ENCODE data around the gene SP2. TPM values are rescaled to one million over a fixed set of nuclear protein-coding genes. Genes with fewer than 3 reads are reported as not detected.

The SP2 gene
- total RNA-seq (2021; ENCODE audit: unreplicated experiment) (22.2 TPM), Bru-seq, nascent RNA (percentile 81 among the genes with signal in this experiment), BruChase-seq, experiment 1, labeled RNA remaining after a 6-hour chase (percentile 76 among the genes with signal in this experiment), BruChase-seq, experiment 2, labeled RNA remaining after a 2-hour chase (percentile 76 among the genes with signal in this experiment)
- 26.8 and 27.2 TPM in 2 replicates for polyA plus RNA-seq (2012)
- long read RNA-seq, transcript SP2-201 (7 exons, 3,112 nt), result major isoform, 5 of 17 reads
- long read RNA-seq, partial matches to known transcripts, result 3 of 17 reads
- long read RNA-seq, other reads (novel, unspliced or antisense), result 9 of 17 reads

- ChIA-PET RAD21 (ENCODE audit: low non-redundant PET in 1 of 2, low total read pairs in 2 of 2, uncharacterized antibody in 2 of 2, unreplicated experiment in 2 of 2) (interaction anchor here (0.5 to 2.3 kb wide), 7 partner anchors 53 to 246 kb away, joined by 3 to 9 read pairs (median 4); partner anchors contain the start of genes CDK5RAP3 (in 1 of the 2) and SCRN2 (in 1 of the 2)), CTCF (interaction anchor here (1.0 to 8.7 kb wide), 9 partner anchors 46 to 125 kb away, joined by 3 to 393 read pairs (median 5); partner anchors contain the start of genes CDK5RAP3, OSBPL7, PNPO and SCRN2), POLR2A (interaction anchor here (0.6 to 2.4 kb wide), 31 partner anchors 9 to 122 kb away, joined by 3 to 28 read pairs (median 5); partner anchors contain the start of genes CDK5RAP3, LRRC46, MRPL10 and OSBPL7)
- no peak within 1 kb of the TSS for H2AFZ ChIP-seq (ENCODE audit: low read depth, low read length, poor library complexity, severe bottlenecking)
- H3K27ac ChIP-seq (ENCODE audit: low read depth, low read length), result peak within 1 kb of the TSS; percentile 78
- peak within 1 kb of the TSS; percentile 86 for H3K4me2 ChIP-seq (ENCODE audit: low read length)
- DNase-seq (ENCODE audit: low read depth, low spot score), result peak; percentile 100
- H3K9me2 ChIP-seq (ENCODE audit: insufficient read depth), result no peaks in the 10 kb centered on the region
- H3K9ac ChIP-seq (ENCODE audit: low read length), result peak within 1 kb of the TSS; percentile 88
- H3K4me3 ChIP-seq (replicated peaks in 1 of 2; ENCODE audit: low read depth in 1 of 2, low read length in 2 of 2), result peak within 1 kb of the TSS; percentile 84 to 87
- no peaks in the 10 kb centered on the region for H3K9me3 ChIP-seq (ENCODE audit: control insufficient read depth in 1 of 2, insufficient read depth in 1 of 2, low read depth in 1 of 2, low read length in 2 of 2)
- peaks cover 0 to 7% of the 10 kb centered on the region in 2 experiments; a peak in 1 of 4 replicates for H3K36me3 ChIP-seq (ENCODE audit: control insufficient read depth in 1 of 2, insufficient read depth in 2 of 2, low read length in 2 of 2)
- intact Hi-C loops (cut with micrococcal nuclease), result loop anchor here (1.0 to 10.0 kb wide), 4 partner anchors 45 to 241 kb away; partner anchors contain the start of gene PNPO
- ATAC-seq, result peak; percentile 92
- TF ChIP-seq EGR1 (IDR thresholded peaks at IDR 0.05; ENCODE audit: low read depth) (peak; percentile 82), MAX (IDR thresholded peaks at IDR 0.05) (no peak), CEBPB (IDR thresholded peaks at IDR 0.05; ENCODE audit: low read depth) (no peak), POLR2A (IDR thresholded peaks at IDR 0.05; ENCODE audit: borderline replicate concordance, extremely low read depth, insufficient read depth, insufficient read length) (peak; percentile 65), TCF7L2 (IDR thresholded peaks at IDR 0.05; ENCODE audit: borderline replicate concordance, extremely low read depth, insufficient read depth, insufficient read length) (peak; percentile 33), CBX3 (IDR thresholded peaks at IDR 0.05; ENCODE audit: low read depth) (no peak), POLR2AphosphoS5 (IDR thresholded peaks at IDR 0.05; ENCODE audit: low read depth, low read length) (peak; percentile 91), ZFX (IDR thresholded peaks at IDR 0.05) (peak; percentile 78), SP1 (IDR thresholded peaks at IDR 0.05; ENCODE audit: low read depth) (peak; percentile 100), EZH2phosphoT487 (IDR thresholded peaks at IDR 0.05; ENCODE audit: borderline replicate concordance) (no peak), ZBTB33 (IDR thresholded peaks at IDR 0.05; ENCODE audit: extremely low read depth, insufficient replicate concordance, low read length) (peak; percentile 87), SIN3A (IDR thresholded peaks at IDR 0.05; ENCODE audit: low read depth) (no peak), FOSL1 (IDR thresholded peaks at IDR 0.05; ENCODE audit: low read depth) (no peak), YY1 (IDR thresholded peaks at IDR 0.05; ENCODE audit: extremely low read depth, insufficient replicate concordance, low read depth, low read length) (peak; percentile 62)
- no TSS peak for BruUV-seq (replicated peaks)
- H3K4me1 ChIP-seq (ENCODE audit: control insufficient read depth in 1 of 2, insufficient read depth in 2 of 2, low read length in 2 of 2), result peaks cover 4 to 28% of the 10 kb centered on the region in 2 experiments; a peak in 3 of 4 replicates
- peaks cover 19% of the 10 kb centered on the region for H3K79me2 ChIP-seq (ENCODE audit: insufficient read depth, low read length)
- no peaks in the 10 kb centered on the region for H4K20me1 ChIP-seq (ENCODE audit: insufficient read depth)
- H3K27me3 ChIP-seq (ENCODE audit: insufficient read depth, low read length), result no peaks in the 10 kb centered on the region
These were observed at the start of gene SP2 for GRCh38 chr17:47895856-47896671. Gene SP2, plus strand, starts transcription at chr17:47896236. Its CDS starts 51 bp downstream, at chr17:47896287.
